ENCODE results near the gene CCL1.

The CCL1 gene

DNA sequence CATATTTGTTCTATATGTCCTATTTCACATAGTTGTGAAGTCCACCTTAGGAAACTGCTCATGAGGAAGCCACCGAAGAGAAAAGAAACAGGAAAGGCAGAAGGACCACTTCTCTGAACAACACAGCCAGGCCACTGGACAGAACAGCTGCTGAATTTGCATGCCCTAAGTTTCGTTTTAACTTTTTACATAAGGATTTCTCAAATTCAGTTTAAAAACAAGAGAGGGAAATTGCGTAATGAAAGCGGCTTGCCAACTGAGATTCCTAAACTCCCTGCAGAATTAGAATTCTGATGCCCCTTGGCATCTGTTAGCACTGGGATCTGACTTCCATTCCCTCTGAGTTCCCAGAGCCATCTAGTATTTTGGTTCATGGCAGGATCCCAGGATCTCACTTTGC, 48.8 kb downstream of the CCL1 start:
- ATAC-seq, result no peak
- TF ChIP-seq, protein P1, sequence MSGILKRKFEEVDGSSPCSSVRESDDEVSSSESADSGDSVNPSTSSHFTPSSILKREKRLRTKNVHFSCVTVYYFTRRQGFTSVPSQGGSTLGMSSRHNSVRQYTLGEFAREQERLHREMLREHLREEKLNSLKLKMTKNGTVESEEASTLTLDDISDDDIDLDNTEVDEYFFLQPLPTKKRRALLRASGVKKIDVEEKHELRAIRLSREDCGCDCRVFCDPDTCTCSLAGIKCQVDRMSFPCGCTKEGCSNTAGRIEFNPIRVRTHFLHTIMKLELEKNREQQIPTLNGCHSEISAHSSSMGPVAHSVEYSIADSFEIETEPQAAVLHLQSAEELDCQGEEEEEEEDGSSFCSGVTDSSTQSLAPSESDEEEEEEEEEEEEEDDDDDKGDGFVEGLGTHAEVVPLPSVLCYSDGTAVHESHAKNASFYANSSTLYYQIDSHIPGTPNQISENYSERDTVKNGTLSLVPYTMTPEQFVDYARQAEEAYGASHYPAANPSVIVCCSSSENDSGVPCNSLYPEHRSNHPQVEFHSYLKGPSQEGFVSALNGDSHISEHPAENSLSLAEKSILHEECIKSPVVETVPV (CRISPR knock-in tag; IDR thresholded peaks at IDR 0.05), result no peak

DNA sequence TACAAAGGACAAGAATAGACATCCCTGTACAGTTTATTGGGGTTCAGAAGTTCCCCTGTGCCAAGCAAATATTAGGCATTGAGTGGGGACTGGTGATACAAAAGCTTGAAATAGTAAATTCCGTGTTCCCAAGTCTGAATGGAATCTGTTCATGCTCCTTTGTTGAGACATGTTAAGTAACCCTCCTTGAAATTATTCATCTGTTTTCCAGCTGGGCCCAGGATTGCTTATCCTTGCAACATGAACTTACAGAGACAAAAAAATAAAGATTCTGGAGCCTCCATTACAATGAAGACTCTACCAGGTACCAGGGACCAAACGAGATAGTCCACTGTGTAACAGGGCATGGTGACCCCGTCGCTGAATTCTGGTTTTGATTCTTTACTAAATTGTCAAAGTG, 49.9 kb downstream of the CCL1 start:
- TF ChIP-seq, protein P2, sequence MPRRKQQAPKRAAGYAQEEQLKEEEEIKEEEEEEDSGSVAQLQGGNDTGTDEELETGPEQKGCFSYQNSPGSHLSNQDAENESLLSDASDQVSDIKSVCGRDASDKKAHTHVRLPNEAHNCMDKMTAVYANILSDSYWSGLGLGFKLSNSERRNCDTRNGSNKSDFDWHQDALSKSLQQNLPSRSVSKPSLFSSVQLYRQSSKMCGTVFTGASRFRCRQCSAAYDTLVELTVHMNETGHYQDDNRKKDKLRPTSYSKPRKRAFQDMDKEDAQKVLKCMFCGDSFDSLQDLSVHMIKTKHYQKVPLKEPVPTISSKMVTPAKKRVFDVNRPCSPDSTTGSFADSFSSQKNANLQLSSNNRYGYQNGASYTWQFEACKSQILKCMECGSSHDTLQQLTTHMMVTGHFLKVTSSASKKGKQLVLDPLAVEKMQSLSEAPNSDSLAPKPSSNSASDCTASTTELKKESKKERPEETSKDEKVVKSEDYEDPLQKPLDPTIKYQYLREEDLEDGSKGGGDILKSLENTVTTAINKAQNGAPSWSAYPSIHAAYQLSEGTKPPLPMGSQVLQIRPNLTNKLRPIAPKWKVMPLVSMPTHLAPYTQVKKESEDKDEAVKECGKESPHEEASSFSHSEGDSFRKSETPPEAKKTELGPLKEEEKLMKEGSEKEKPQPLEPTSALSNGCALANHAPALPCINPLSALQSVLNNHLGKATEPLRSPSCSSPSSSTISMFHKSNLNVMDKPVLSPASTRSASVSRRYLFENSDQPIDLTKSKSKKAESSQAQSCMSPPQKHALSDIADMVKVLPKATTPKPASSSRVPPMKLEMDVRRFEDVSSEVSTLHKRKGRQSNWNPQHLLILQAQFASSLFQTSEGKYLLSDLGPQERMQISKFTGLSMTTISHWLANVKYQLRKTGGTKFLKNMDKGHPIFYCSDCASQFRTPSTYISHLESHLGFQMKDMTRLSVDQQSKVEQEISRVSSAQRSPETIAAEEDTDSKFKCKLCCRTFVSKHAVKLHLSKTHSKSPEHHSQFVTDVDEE (CRISPR knock-in tag; IDR thresholded peaks at IDR 0.05), result no peak
- TF ChIP-seq ZNF565 (CRISPR knock-in tag; conservative IDR thresholded peaks at IDR 0.05; ENCODE audit: low read depth) (no peak), TOX (CRISPR knock-in tag; IDR thresholded peaks at IDR 0.05; ENCODE audit: borderline replicate concordance) (no peak), ZFP3 (CRISPR knock-in tag; IDR thresholded peaks at IDR 0.05) (no peak), ESRRG (CRISPR knock-in tag; IDR thresholded peaks at IDR 0.05) (no peak), ZFP30 (CRISPR knock-in tag; IDR thresholded peaks at IDR 0.05) (no peak), BACH2 (CRISPR knock-in tag; IDR thresholded peaks at IDR 0.05; ENCODE audit: borderline replicate concordance) (no peak), GLIS3 (CRISPR knock-in tag; IDR thresholded peaks at IDR 0.05) (no peak), ZC3H10 (CRISPR knock-in tag; IDR thresholded peaks at IDR 0.05) (no peak), OSR1 (CRISPR knock-in tag; IDR thresholded peaks at IDR 0.05) (no peak)
- TF ChIP-seq, protein P3, sequence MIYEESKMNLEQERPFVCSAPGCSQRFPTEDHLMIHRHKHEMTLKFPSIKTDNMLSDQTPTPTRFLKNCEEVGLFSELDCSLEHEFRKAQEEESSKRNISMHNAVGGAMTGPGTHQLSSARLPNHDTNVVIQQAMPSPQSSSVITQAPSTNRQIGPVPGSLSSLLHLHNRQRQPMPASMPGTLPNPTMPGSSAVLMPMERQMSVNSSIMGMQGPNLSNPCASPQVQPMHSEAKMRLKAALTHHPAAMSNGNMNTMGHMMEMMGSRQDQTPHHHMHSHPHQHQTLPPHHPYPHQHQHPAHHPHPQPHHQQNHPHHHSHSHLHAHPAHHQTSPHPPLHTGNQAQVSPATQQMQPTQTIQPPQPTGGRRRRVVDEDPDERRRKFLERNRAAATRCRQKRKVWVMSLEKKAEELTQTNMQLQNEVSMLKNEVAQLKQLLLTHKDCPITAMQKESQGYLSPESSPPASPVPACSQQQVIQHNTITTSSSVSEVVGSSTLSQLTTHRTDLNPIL (CRISPR knock-in tag; IDR thresholded peaks at IDR 0.05; ENCODE audit: low read depth), result no peak
- TF ChIP-seq, protein P4, sequence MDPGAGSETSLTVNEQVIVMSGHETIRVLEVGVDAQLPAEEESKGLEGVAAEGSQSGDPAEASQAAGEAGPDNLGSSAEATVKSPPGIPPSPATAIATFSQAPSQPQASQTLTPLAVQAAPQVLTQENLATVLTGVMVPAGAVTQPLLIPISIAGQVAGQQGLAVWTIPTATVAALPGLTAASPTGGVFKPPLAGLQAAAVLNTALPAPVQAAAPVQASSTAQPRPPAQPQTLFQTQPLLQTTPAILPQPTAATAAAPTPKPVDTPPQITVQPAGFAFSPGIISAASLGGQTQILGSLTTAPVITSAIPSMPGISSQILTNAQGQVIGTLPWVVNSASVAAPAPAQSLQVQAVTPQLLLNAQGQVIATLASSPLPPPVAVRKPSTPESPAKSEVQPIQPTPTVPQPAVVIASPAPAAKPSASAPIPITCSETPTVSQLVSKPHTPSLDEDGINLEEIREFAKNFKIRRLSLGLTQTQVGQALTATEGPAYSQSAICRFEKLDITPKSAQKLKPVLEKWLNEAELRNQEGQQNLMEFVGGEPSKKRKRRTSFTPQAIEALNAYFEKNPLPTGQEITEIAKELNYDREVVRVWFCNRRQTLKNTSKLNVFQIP (CRISPR knock-in tag; IDR thresholded peaks at IDR 0.05; ENCODE audit: borderline replicate concordance, low read depth), result no peak
- TF ChIP-seq, protein P1 (CRISPR knock-in tag; IDR thresholded peaks at IDR 0.05), result no peak
- TF ChIP-seq, protein P5, sequence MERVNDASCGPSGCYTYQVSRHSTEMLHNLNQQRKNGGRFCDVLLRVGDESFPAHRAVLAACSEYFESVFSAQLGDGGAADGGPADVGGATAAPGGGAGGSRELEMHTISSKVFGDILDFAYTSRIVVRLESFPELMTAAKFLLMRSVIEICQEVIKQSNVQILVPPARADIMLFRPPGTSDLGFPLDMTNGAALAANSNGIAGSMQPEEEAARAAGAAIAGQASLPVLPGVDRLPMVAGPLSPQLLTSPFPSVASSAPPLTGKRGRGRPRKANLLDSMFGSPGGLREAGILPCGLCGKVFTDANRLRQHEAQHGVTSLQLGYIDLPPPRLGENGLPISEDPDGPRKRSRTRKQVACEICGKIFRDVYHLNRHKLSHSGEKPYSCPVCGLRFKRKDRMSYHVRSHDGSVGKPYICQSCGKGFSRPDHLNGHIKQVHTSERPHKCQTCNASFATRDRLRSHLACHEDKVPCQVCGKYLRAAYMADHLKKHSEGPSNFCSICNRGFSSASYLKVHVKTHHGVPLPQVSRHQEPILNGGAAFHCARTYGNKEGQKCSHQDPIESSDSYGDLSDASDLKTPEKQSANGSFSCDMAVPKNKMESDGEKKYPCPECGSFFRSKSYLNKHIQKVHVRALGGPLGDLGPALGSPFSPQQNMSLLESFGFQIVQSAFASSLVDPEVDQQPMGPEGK (CRISPR knock-in tag; IDR thresholded peaks at IDR 0.05; ENCODE audit: borderline replicate concordance), result no peak
- ATAC-seq, result no peak

DNA sequence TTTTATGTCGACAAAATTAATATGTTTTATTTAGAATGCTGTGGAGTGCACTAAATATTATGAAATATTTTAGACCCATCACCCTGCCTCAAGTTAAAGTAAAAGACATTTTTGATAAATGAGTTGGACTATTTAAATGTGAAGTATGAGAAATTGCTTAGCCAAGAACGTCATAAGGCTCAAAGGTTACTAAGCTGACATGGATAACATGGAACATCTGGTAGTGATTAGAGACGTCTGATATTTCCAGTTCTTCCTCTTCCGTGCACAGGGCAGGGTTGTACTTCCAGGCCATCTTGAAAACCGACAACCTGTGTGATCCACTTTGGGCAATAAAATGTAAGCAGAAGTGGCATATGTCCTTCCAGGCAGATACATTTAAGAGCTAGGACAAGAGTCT, 51.0 kb downstream of the CCL1 start:
- ATAC-seq, result peak; percentile 46; the same call in 2 of the 3 replicates
- TF ChIP-seq ESRRG (CRISPR knock-in tag; IDR thresholded peaks at IDR 0.05), result no peak
- TF ChIP-seq ZC3H10 (CRISPR knock-in tag; IDR thresholded peaks at IDR 0.05), result no peak
- TF ChIP-seq GLIS3 (CRISPR knock-in tag; IDR thresholded peaks at IDR 0.05), result no peak

DNA sequence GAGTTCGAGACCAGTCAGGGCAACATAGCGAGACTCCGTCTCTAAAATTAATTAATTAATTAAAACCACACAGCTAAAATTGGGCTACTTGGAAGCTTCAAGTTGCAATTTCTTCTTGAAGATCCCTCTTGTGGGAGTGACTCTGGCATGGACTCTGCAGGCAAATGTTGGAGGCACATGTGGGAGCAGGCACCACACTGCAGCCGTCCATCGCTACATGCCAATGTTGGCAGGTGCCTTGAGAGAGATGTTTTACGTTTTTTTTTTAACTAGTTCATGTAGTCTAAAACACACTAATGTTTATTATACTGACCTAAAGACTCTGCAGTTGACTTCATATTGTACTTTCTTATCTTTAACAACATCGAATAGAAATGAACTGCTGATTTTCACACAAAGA, 51.7 kb downstream of the CCL1 start:
- no peak for ATAC-seq
- no peak for TF ChIP-seq CSDC2 (CRISPR knock-in tag; IDR thresholded peaks at IDR 0.05)
- no peak for TF ChIP-seq ARNTL (CRISPR knock-in tag; IDR thresholded peaks at IDR 0.05; ENCODE audit: borderline replicate concordance, low read depth)
- TF ChIP-seq, protein P4 (CRISPR knock-in tag; IDR thresholded peaks at IDR 0.05; ENCODE audit: borderline replicate concordance, low read depth), result no peak
- no peak for TF ChIP-seq PPARA (CRISPR knock-in tag; IDR thresholded peaks at IDR 0.05; ENCODE audit: borderline replicate concordance)

All from SK-N-SH treated with all-trans-retinoic acid at 6 μM for 48 hours (cell line).